GM23338 (cell line): Measurements from ENCODE around the gene BRAF. TPM values are rescaled to one million over a fixed set of nuclear protein-coding genes. Genes with fewer than 3 reads are reported as not detected.

Experiments used
- ATAC-seq: fragments of 200-7000 bp; cut with Tn5 transposase; 3 replicates; pipeline ENCODE4 v1.9.1; 2020
- DNase-seq: peaks from one replicate; pipeline ENCODE4 v3.0.0-alpha.2; 2015; ENCODE audit warnings: low spot score
- H2AFZ ChIP-seq: fragments of 200-600 bp; sonication (generic); 2 replicates; pipeline ENCODE4 v1.8.0; 2016; ENCODE audit warnings: antibody characterized with exemption, mild to moderate bottlenecking, moderate library complexity
- H3F3A ChIP-seq: fragments of 200-600 bp; sonication (generic); replicated peaks from 2 replicates; pipeline ENCODE4 v1.8.0; 2017; ENCODE audit warnings: antibody characterized with exemption, mixed run types, low read depth
- H3K27ac ChIP-seq: fragments of 200-600 bp; sonication (generic); 2 replicates; pipeline ENCODE4 v1.6.1; 2016; ENCODE audit warnings: low read depth
- H3K27me3 ChIP-seq: fragments of 200-600 bp; sonication (generic); 2 replicates; pipeline ENCODE4 v1.8.0; 2016; ENCODE audit warnings: mild to moderate bottlenecking, mixed run types, moderate library complexity; ENCODE audit not compliant: insufficient read depth
- H3K36me3 ChIP-seq: fragments of 200-600 bp; sonication (generic); 2 replicates; pipeline ENCODE4 v1.8.0; 2016; ENCODE audit warnings: mild to moderate bottlenecking; ENCODE audit not compliant: insufficient read depth
- H3K4me1 ChIP-seq: fragments of 200-600 bp; sonication (generic); 2 replicates; pipeline ENCODE4 v1.8.0; 2016; ENCODE audit warnings: mild to moderate bottlenecking, moderate library complexity; ENCODE audit not compliant: insufficient read depth
- H3K4me2 ChIP-seq: fragments of 200-600 bp; sonication (generic); 2 replicates; pipeline ENCODE4 v1.7.1; 2017; ENCODE audit warnings: mixed run types
- H3K4me3 ChIP-seq: fragments of 200-600 bp; sonication (generic); 2 replicates; pipeline ENCODE4 v1.6.1; 2016; ENCODE audit warnings: mixed run types
- H3K79me2 ChIP-seq: fragments of 200-600 bp; sonication (generic); replicated peaks from 2 replicates; pipeline ENCODE4 v1.8.0; 2017; ENCODE audit warnings: mild to moderate bottlenecking; ENCODE audit not compliant: insufficient read depth
- H3K9me2 ChIP-seq: fragments of 200-600 bp; sonication (generic); 2 replicates; pipeline ENCODE4 v1.8.0; 2017; ENCODE audit not compliant: insufficient read depth
- H4K20me1 ChIP-seq: fragments of 200-600 bp; sonication (generic); replicated peaks from 2 replicates; pipeline ENCODE4 v1.8.0; 2017; ENCODE audit warnings: mild to moderate bottlenecking; ENCODE audit not compliant: insufficient read depth
- H3K27ac Mint-ChIP-seq: 2 replicates; pipeline ENCODE4 v1.8.0; 2020; ENCODE audit warnings: inconsistent platforms, mild to moderate bottlenecking, moderate library complexity, mixed read lengths
- H3K27me3 Mint-ChIP-seq: 3 replicates; pipeline ENCODE4 v1.8.0; 2022; ENCODE audit warnings: low read depth, mild to moderate bottlenecking, moderate library complexity, mixed read lengths, inconsistent platforms; ENCODE audit not compliant: insufficient read depth, poor library complexity
- H3K36me3 Mint-ChIP-seq: 3 replicates; pipeline ENCODE4 v1.8.0; 2021; ENCODE audit warnings: low read depth, mild to moderate bottlenecking, inconsistent platforms, moderate library complexity, mixed read lengths
- H3K4me1 Mint-ChIP-seq: 3 replicates; pipeline ENCODE4 v1.8.0; 2020; ENCODE audit warnings: mild to moderate bottlenecking, inconsistent platforms, mixed read lengths
- H3K4me3 Mint-ChIP-seq: 3 replicates; pipeline ENCODE4 v1.8.0; 2021; ENCODE audit warnings: moderate library complexity, mild to moderate bottlenecking, inconsistent platforms, mixed read lengths
- H3K9me3 Mint-ChIP-seq: 3 replicates; pipeline ENCODE4 v1.8.0; 2020; ENCODE audit warnings: moderate library complexity, mild to moderate bottlenecking, inconsistent platforms, mixed read lengths
- CREB1 ChIP-seq: fragments of 250-450 bp; sonication (Bioruptor Pico); IDR thresholded peaks from 2 replicates; pipeline ENCODE4 v1.5.0; 2020; ENCODE audit warnings: low read depth, mild to moderate bottlenecking, moderate library complexity
- CTCF ChIP-seq, 2 experiments: fragments of 200-600 bp in 1 of 2; sonication (generic) in 1 of 2; conservative IDR thresholded peaks; 2 replicates each; pipeline versions ENCODE4 v1.5.1 to v1.6.1; 2016 to 2017; ENCODE audit warnings: antibody characterized with exemption in 2 of 2, low read depth in 2 of 2, mild to moderate bottlenecking in 2 of 2, moderate library complexity in 1 of 2
- ETS1 ChIP-seq: IDR thresholded peaks from 2 replicates; pipeline ENCODE4 v1.6.1; 2016; ENCODE audit warnings: antibody characterized with exemption
- EZH2 ChIP-seq: fragments of 200-600 bp; sonication (generic); IDR thresholded peaks from one replicate; pipeline ENCODE4 v1.8.0; 2017; ENCODE audit warnings: antibody characterized with exemption, mild to moderate bottlenecking, low read depth; ENCODE audit not compliant: unreplicated experiment
- EZH2phosphoT487 ChIP-seq: fragments of 200-600 bp; sonication (generic); IDR thresholded peaks from one replicate; pipeline ENCODE4 v1.8.1; 2018; ENCODE audit warnings: antibody characterized with exemption; ENCODE audit not compliant: unreplicated experiment
- JUNB ChIP-seq: IDR thresholded peaks from one replicate; pipeline ENCODE4 v1.6.1; 2016; ENCODE audit warnings: antibody characterized with exemption; ENCODE audit not compliant: unreplicated experiment
- NANOG ChIP-seq: IDR thresholded peaks from 2 replicates; pipeline ENCODE4 v1.6.1; 2016; ENCODE audit warnings: antibody characterized with exemption, borderline replicate concordance
- POLR2AphosphoS5 ChIP-seq: IDR thresholded peaks from 2 replicates; pipeline ENCODE4 v1.6.1; 2016; ENCODE audit warnings: antibody characterized with exemption, low read depth
- REST ChIP-seq: IDR thresholded peaks from one replicate; pipeline ENCODE4 v1.6.1; 2018; ENCODE audit warnings: antibody characterized with exemption; ENCODE audit not compliant: unreplicated experiment
- STAT1 ChIP-seq: IDR thresholded peaks from one replicate; pipeline ENCODE4 v1.6.1; 2016; ENCODE audit warnings: antibody characterized with exemption; ENCODE audit not compliant: unreplicated experiment
- ZNF114 ChIP-seq: fragments of 250-450 bp; sonication (Bioruptor Pico); IDR thresholded peaks from 2 replicates; pipeline ENCODE4 v1.5.0; 2020; ENCODE audit warnings: mild to moderate bottlenecking, moderate library complexity
- ZNF331 ChIP-seq: fragments of 250-450 bp; sonication (Bioruptor Pico); IDR thresholded peaks from 2 replicates; pipeline ENCODE4 v1.5.0; 2020; ENCODE audit warnings: low read depth, mild to moderate bottlenecking, moderate library complexity
- polyA plus RNA-seq: library from polyadenylated mRNA; unstranded; fragments of >200 nt; fragmentation: Nextera tagmentation; extraction: Ambion mirVana; gene quantifications from 2 replicates; pipeline ENCODE4 v1.2.1, GENCODE V29; 2016
- total RNA-seq: library from RNA; depleted of rRNA; stranded (reverse); fragments of >200 nt; shearing (Covaris generic); gene quantifications from 2 replicates; pipeline ENCODE4 v1.2.3, GENCODE V29; 2014
- TF ChIP-seq, protein P1 (sequence below): fragments of 250-450 bp; sonication (Bioruptor Pico); IDR thresholded peaks from 2 replicates; pipeline ENCODE4 v1.5.0; 2020; ENCODE audit warnings: mild to moderate bottlenecking, moderate library complexity

The BRAF gene
- total and polyA plus RNA-seq, 2 experiments from 2014 or later, result 14.6 to 36.8 TPM

- Mint-ChIP-seq H3K9me3 (peaks cover 2% of the 10 kb centered on the region; the same call in 2 of the 3 replicates), H3K27ac (no peak overlapping the region), H3K4me1 (peaks cover 20% of the 10 kb centered on the region), H3K4me3 (no peak overlapping the region), H3K27me3 (no peaks in the 10 kb centered on the region), H3K36me3 (peaks cover 17% of the 10 kb centered on the region)
- peaks cover 13% of the 10 kb centered on the region for H3K4me1 ChIP-seq
- no peaks in the 10 kb centered on the region for H3K36me3 ChIP-seq
- H3K4me3 ChIP-seq, result no peak overlapping the region
- TF ChIP-seq NANOG (no peak), EZH2phosphoT487 (no peak), POLR2AphosphoS5 (no peak), STAT1 (no peak), ETS1 (no peak), ZNF114 (CRISPR knock-in tag) (no peak), EZH2 (no peak), REST (no peak), CREB1 (CRISPR knock-in tag) (no peak), JUNB (no peak), CTCF (conservative IDR thresholded peaks at IDR 0.05; ENCODE audit: low read depth in 2 of 2) (no peak), ZNF331 (CRISPR knock-in tag) (no peak)
- TF ChIP-seq, protein P1, sequence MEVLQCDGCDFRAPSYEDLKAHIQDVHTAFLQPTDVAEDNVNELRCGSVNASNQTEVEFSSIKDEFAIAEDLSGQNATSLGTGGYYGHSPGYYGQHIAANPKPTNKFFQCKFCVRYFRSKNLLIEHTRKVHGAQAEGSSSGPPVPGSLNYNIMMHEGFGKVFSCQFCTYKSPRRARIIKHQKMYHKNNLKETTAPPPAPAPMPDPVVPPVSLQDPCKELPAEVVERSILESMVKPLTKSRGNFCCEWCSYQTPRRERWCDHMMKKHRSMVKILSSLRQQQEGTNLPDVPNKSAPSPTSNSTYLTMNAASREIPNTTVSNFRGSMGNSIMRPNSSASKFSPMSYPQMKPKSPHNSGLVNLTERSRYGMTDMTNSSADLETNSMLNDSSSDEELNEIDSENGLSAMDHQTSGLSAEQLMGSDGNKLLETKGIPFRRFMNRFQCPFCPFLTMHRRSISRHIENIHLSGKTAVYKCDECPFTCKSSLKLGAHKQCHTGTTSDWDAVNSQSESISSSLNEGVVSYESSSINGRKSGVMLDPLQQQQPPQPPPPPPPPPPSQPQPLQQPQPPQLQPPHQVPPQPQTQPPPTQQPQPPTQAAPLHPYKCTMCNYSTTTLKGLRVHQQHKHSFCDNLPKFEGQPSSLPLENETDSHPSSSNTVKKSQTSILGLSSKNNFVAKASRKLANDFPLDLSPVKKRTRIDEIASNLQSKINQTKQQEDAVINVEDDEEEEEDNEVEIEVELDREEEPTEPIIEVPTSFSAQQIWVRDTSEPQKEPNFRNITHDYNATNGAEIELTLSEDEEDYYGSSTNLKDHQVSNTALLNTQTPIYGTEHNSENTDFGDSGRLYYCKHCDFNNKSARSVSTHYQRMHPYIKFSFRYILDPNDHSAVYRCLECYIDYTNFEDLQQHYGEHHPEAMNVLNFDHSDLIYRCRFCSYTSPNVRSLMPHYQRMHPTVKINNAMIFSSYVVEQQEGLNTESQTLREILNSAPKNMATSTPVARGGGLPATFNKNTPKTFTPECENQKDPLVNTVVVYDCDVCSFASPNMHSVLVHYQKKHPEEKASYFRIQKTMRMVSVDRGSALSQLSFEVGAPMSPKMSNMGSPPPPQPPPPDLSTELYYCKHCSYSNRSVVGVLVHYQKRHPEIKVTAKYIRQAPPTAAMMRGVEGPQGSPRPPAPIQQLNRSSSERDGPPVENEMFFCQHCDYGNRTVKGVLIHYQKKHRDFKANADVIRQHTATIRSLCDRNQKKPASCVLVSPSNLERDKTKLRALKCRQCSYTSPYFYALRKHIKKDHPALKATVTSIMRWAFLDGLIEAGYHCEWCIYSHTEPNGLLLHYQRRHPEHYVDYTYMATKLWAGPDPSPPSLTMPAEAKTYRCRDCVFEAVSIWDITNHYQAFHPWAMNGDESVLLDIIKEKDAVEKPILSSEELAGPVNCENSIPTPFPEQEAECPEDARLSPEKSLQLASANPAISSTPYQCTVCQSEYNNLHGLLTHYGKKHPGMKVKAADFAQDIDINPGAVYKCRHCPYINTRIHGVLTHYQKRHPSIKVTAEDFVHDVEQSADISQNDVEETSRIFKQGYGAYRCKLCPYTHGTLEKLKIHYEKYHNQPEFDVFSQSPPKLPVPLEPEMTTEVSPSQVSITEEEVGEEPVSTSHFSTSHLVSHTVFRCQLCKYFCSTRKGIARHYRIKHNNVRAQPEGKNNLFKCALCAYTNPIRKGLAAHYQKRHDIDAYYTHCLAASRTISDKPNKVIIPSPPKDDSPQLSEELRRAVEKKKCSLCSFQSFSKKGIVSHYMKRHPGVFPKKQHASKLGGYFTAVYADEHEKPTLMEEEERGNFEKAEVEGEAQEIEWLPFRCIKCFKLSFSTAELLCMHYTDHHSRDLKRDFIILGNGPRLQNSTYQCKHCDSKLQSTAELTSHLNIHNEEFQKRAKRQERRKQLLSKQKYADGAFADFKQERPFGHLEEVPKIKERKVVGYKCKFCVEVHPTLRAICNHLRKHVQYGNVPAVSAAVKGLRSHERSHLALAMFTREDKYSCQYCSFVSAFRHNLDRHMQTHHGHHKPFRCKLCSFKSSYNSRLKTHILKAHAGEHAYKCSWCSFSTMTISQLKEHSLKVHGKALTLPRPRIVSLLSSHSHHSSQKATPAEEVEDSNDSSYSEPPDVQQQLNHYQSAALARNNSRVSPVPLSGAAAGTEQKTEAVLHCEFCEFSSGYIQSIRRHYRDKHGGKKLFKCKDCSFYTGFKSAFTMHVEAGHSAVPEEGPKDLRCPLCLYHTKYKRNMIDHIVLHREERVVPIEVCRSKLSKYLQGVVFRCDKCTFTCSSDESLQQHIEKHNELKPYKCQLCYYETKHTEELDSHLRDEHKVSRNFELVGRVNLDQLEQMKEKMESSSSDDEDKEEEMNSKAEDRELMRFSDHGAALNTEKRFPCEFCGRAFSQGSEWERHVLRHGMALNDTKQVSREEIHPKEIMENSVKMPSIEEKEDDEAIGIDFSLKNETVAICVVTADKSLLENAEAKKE (CRISPR knock-in tag), result no peak
- no peaks in the 10 kb centered on the region for H3F3A ChIP-seq
- peaks cover 95% of the 10 kb centered on the region for H3K79me2 ChIP-seq
- DNase-seq (no peak), ATAC-seq (no peak)
- peaks cover 23% of the 10 kb centered on the region for H4K20me1 ChIP-seq
- no peak overlapping the region for H2AFZ ChIP-seq
- H3K4me2 ChIP-seq, result no peak overlapping the region
- H3K27me3 ChIP-seq, result no peaks in the 10 kb centered on the region
- H3K27ac ChIP-seq, result no peak overlapping the region
- H3K9me2 ChIP-seq, result no peaks in the 10 kb centered on the region
These were observed 20.8 kb downstream of the BRAF start for GRCh38 chr7:140903741-140904480.
